SU-DHL-6 (cell line): Measurements from ENCODE around the gene TCP11L1.

ENCODE experiments used
- EZH2phosphoT487 ChIP-seq: fragments of 200-600 bp; sonication (generic), shearing (Covaris generic); conservative IDR thresholded peaks from 2 replicates; pipeline ENCODE4 v1.6.1; 2018; ENCODE audit warnings: mild to moderate bottlenecking, antibody characterized with exemption, low read length, moderate library complexity, mixed read lengths
- TF ChIP-seq, protein P1 (sequence below): fragments of 200-600 bp; sonication (generic); IDR thresholded peaks from one replicate; pipeline ENCODE4 v1.5.1; 2017; ENCODE audit warnings: antibody characterized with exemption, mild to moderate bottlenecking, low read length, moderate library complexity; ENCODE audit not compliant: insufficient read depth, poor library complexity, severe bottlenecking

DNA sequence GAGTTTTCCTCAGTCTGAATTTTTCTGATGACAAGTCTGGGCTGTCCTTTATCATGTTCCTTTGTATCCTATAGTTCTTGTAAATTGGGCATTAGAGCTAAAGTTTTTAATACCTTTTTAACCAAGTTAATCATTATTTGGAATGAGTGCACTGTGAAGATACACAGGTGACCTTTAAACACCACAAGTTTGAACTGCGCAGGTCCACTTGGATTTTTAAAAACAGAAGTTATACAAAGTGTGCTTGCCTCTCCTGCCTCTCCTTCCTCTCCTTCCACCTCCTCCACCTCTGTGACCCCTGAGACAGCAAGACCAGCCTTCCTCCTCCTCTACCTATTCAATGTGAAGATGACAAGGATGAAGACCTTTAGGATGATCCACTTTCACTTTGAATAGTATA is 4.4 kb upstream of the TCP11L1 start:
- TF ChIP-seq, protein P1, sequence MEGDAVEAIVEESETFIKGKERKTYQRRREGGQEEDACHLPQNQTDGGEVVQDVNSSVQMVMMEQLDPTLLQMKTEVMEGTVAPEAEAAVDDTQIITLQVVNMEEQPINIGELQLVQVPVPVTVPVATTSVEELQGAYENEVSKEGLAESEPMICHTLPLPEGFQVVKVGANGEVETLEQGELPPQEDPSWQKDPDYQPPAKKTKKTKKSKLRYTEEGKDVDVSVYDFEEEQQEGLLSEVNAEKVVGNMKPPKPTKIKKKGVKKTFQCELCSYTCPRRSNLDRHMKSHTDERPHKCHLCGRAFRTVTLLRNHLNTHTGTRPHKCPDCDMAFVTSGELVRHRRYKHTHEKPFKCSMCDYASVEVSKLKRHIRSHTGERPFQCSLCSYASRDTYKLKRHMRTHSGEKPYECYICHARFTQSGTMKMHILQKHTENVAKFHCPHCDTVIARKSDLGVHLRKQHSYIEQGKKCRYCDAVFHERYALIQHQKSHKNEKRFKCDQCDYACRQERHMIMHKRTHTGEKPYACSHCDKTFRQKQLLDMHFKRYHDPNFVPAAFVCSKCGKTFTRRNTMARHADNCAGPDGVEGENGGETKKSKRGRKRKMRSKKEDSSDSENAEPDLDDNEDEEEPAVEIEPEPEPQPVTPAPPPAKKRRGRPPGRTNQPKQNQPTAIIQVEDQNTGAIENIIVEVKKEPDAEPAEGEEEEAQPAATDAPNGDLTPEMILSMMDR, result no peak
- TF ChIP-seq EZH2phosphoT487, result no peak
